Measurements from ENCODE around the gene TSR3. TPM values are rescaled to one million over a fixed set of nuclear protein-coding genes. Genes with fewer than 3 reads are reported as not detected.

Gene TSR3
- total and polyA plus RNA-seq, 5 donors = 49.6 to 58.5 (median 53.7) TPM

DNA sequence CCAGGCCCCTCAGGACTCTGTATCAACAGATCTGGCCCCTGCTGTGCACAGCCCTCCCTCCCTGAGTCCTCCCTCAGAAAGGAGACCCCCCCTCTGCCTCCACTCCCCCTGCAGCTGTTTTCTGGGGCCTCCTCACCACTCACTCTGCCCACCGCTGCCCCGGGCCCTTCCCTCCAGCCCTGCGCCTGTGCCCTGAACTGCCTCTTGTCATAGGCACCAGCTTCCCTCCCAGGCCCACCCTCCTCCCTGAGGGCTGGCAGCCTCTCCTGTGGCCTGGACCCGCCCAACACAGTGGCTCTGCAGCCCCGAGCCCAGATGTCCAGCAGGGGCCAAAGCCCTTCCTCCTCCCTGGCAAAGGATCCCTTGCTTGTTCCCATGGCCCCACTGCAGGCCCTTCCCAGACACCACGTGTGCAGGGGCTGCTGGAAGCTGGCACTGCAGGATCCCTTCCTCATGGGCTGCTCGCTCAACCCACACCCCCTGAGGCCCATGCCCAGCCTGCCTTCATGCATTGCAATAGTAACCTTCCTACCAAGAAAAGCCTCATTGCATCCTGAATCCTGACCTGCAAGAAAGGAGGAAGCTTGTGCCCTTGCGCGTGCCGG, 25.8 kb upstream of the TSR3 start:
- intact Hi-C loops (cut with DNase I) = no loop called here
- H3K27ac ChIP-seq (ENCODE audit: low read length) = no peak overlapping the region
- H3K4me3 ChIP-seq (ENCODE audit: low read length) = no peak overlapping the region
- peaks cover 6% of the 10 kb centered on the region for H3K4me1 ChIP-seq (ENCODE audit: control insufficient read depth, insufficient read depth, low read length)
- ATAC-seq (no peak), DNase-seq (no peak)
- H3K9me3 ChIP-seq (ENCODE audit: control insufficient read depth, low read length) = no peaks in the 10 kb centered on the region
- 90% methylated on average over 10 of the region's 10 CpGs for WGBS
- no peaks in the 10 kb centered on the region for H3K27me3 ChIP-seq (ENCODE audit: control insufficient read depth, insufficient read depth)

DNA sequence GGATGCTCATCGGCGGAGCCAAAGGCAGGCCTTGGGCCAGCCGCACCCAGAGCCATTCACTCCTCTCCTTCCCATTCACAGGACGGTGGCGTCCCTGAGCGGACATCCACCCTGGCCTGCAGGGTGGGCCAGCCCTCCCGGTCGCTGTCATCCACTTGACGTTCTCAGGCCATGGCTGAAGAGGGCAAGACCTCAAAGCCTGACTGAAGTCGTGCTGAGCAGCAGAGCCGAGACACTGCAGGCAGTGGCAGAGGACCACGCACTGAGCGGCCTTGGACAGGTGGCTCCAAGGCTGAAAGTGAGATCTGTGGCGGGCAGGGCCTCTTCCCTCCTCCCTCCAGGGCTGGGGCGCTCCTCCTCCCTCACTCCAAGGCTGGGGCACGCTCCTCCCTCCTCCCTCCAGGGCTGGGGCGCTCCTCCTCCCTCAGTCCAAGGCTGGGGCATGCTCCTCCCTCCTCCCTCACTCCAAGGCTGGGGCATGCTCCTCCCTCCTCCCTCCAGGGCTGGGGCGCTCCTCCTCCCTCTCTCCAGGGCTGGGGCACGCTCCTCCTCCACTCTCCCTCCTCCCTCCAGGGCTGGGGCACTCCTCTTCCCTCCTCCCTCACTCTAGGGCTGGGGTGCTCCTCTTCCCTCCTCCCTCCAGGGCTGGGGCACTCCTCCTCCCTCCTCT, 24.2 kb upstream of the TSR3 start:
- no peak for ATAC-seq
- no peaks in the 10 kb centered on the region for H3K9me3 ChIP-seq (ENCODE audit: control insufficient read depth, low read length)
- H3K27me3 ChIP-seq (ENCODE audit: control insufficient read depth, insufficient read depth) = no peaks in the 10 kb centered on the region
- H3K4me1 ChIP-seq (ENCODE audit: control insufficient read depth, insufficient read depth, low read length) = peaks cover 6% of the 10 kb centered on the region
- no peak overlapping the region for H3K4me3 ChIP-seq (ENCODE audit: low read length)
- 88% methylated on average over 19 of the region's 19 CpGs for WGBS
- peak in 1 of 3 donors; percentile 56 for DNase-seq
- intact Hi-C loops (cut with DNase I) = no loop called here
- H3K27ac ChIP-seq (ENCODE audit: low read length) = no peak overlapping the region

DNA sequence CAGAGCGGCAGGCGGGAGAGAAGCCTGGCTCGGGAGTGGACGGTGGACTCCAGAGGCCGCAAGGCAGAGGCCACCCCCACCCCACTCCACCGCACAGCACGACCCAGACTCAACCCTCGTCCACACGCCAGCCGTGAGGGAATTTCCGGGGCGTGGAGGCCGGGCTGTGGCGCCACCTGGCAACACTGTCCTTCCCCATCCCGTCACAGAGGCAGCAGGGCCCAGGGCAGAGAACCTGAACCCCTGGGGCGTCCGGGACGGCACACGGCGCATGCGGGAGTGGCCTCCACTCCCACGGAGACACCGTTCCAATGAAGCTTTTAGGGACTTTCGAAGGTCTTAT, 23.6 kb upstream of the TSR3 start:
- no peak overlapping the region for H3K27ac ChIP-seq (ENCODE audit: low read length)
- intact Hi-C loops (cut with DNase I) = no loop called here
- H3K9me3 ChIP-seq (ENCODE audit: control insufficient read depth, low read length) = no peaks in the 10 kb centered on the region
- WGBS = 90% methylated on average over 24 of the region's 24 CpGs
- no peaks in the 10 kb centered on the region for H3K27me3 ChIP-seq (ENCODE audit: control insufficient read depth, insufficient read depth)
- no peak for ATAC-seq
- no peak overlapping the region for H3K4me3 ChIP-seq (ENCODE audit: low read length)
- peaks cover 6% of the 10 kb centered on the region for H3K4me1 ChIP-seq (ENCODE audit: control insufficient read depth, insufficient read depth, low read length)
- DNase-seq = no peak

- WGBS = 92% methylated on average over 46 of the region's 46 CpGs
- intact Hi-C loops (cut with DNase I) = no loop called here
Measured at GRCh38 chr16:1374418-1375297, 23.0 kb upstream of the TSR3 start.

GRCh38 chr16:1372292-1372950, 20.7 kb upstream of the TSR3 start:
- H3K4me3 ChIP-seq (ENCODE audit: low read length) = no peak overlapping the region
- no peak for ATAC-seq
- intact Hi-C loops (cut with DNase I) = no loop called here
- H3K9me3 ChIP-seq (ENCODE audit: control insufficient read depth, low read length) = no peaks in the 10 kb centered on the region
- no peaks in the 10 kb centered on the region for H3K4me1 ChIP-seq (ENCODE audit: control insufficient read depth, insufficient read depth, low read length)
- no peak overlapping the region for H3K27ac ChIP-seq (ENCODE audit: low read length)
- 94% methylated on average over 17 of the region's 21 CpGs for WGBS
- H3K27me3 ChIP-seq (ENCODE audit: control insufficient read depth, insufficient read depth) = no peaks in the 10 kb centered on the region
- DNase-seq = peak in 1 of 3 donors; percentile 39

More at GRCh38 chr16:1374418-1375297, 23.0 kb upstream of the TSR3 start:
- Histone ChIP-seq H3K4me3 (ENCODE audit: low read length) (no peak overlapping the region), H3K9me3 (ENCODE audit: control insufficient read depth, low read length) (no peaks in the 10 kb centered on the region), H3K27ac (ENCODE audit: low read length) (no peak overlapping the region), H3K4me1 (ENCODE audit: control insufficient read depth, insufficient read depth, low read length) (peaks cover 5% of the 10 kb centered on the region), H3K27me3 (ENCODE audit: control insufficient read depth, insufficient read depth) (no peaks in the 10 kb centered on the region)
- DNase-seq (peak in 1 of 3 donors; percentile 63), ATAC-seq (no peak)

GRCh38 chr16:1371054-1371978, 19.6 kb upstream of the TSR3 start:
- intact Hi-C loops (cut with DNase I) = no loop called here
- Histone ChIP-seq H3K27ac (ENCODE audit: low read length) (no peak overlapping the region), H3K4me1 (ENCODE audit: control insufficient read depth, insufficient read depth, low read length) (no peaks in the 10 kb centered on the region), H3K9me3 (ENCODE audit: control insufficient read depth, low read length) (no peaks in the 10 kb centered on the region), H3K4me3 (ENCODE audit: low read length) (no peak overlapping the region), H3K27me3 (ENCODE audit: control insufficient read depth, insufficient read depth) (no peaks in the 10 kb centered on the region)
- ATAC-seq (no peak), DNase-seq (peak in 1 of 3 donors; percentile 52)
- WGBS = 88% methylated on average over 33 of the region's 33 CpGs

GRCh38 chr16:1367486-1368174, 16.0 kb upstream of the TSR3 start:
- no peaks in the 10 kb centered on the region for H3K9me3 ChIP-seq (ENCODE audit: control insufficient read depth, low read length)
- no peak overlapping the region for H3K27ac ChIP-seq (ENCODE audit: low read length)
- WGBS = 86% methylated on average over 27 of the region's 27 CpGs
- peak in 1 of 3 donors; percentile 41 for DNase-seq
- intact Hi-C loops (cut with DNase I) = no loop called here
- no peaks in the 10 kb centered on the region for H3K27me3 ChIP-seq (ENCODE audit: control insufficient read depth, insufficient read depth)
- H3K4me3 ChIP-seq (ENCODE audit: low read length) = no peak overlapping the region
- ATAC-seq = no peak
- H3K4me1 ChIP-seq (ENCODE audit: control insufficient read depth, insufficient read depth, low read length) = no peaks in the 10 kb centered on the region

DNA sequence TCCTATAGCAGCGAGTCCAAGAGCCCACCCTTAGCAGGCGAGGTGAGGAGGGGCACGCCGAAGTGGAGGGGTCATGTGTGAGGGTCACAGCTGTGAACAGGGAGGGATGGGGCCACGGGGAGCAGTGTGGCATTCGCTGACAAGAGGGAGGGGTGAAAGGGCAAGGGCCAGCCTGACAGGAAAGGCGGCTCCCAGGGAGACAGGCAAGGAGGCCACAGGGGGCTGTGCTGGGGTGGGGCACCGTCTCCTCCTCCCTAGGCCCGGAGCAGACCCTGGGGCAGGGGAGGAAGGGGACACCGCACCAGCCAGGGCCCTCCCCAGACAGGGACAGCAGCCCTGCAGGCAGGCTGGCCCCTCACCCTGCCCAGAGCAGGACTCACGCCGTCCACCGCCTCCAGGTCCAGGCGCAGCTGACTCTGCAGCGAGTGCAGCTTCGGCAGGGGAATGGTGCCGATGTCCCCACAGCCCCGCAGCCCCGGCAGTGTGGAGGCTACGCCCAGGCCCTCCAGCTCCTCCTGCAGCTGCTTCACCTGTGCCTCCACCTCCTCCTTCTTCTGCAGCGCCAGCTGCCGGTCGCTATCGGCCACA, 15.1 kb upstream of the TSR3 start:
- Histone ChIP-seq H3K27me3 (ENCODE audit: control insufficient read depth, insufficient read depth) (no peaks in the 10 kb centered on the region), H3K27ac (ENCODE audit: low read length) (no peak overlapping the region), H3K9me3 (ENCODE audit: control insufficient read depth, low read length) (no peaks in the 10 kb centered on the region), H3K4me1 (ENCODE audit: control insufficient read depth, insufficient read depth, low read length) (no peaks in the 10 kb centered on the region), H3K4me3 (ENCODE audit: low read length) (no peak overlapping the region)
- peak in 1 of 3 donors; percentile 63 for DNase-seq
- 84% methylated on average over 24 of the region's 24 CpGs for WGBS
- intact Hi-C loops (cut with DNase I) = no loop called here
- ATAC-seq = peak in 1 of 2 donors; percentile 15

- Histone ChIP-seq H3K4me3 (ENCODE audit: low read length) (no peak overlapping the region), H3K9me3 (ENCODE audit: control insufficient read depth, low read length) (no peaks in the 10 kb centered on the region), H3K27me3 (ENCODE audit: control insufficient read depth, insufficient read depth) (no peaks in the 10 kb centered on the region), H3K4me1 (ENCODE audit: control insufficient read depth, insufficient read depth, low read length) (no peaks in the 10 kb centered on the region), H3K27ac (ENCODE audit: low read length) (no peak overlapping the region)
- WGBS = 84% methylated on average over 29 of the region's 29 CpGs
- DNase-seq (peak in 1 of 3 donors; percentile 58), ATAC-seq (peak in 1 of 2 donors; percentile 5)
- intact Hi-C loops (cut with DNase I) = no loop called here
Measured at GRCh38 chr16:1366060-1366711, 14.5 kb upstream of the TSR3 start.
